HCT116 (cell line): Measurements from ENCODE around the gene NEDD4L. TPM values are rescaled to one million over a fixed set of nuclear protein-coding genes. Genes with fewer than 3 reads are reported as not detected.

Source experiments
- ATAC-seq: fragments of 200-7000 bp; cut with Tn5 transposase; 2 replicates; pipeline ENCODE4 v1.9.1; 2020; ENCODE audit warnings: mild to moderate bottlenecking, moderate library complexity
- BruUV-seq: library from RNA; stranded (reverse); fragments of 400-500 nt; replicated peaks from 2 replicates; lab custom pipeline; 2021; lab: Mats Ljungman, UMichigan
- CTCF ChIA-PET: fragments of 300-600 bp; sonication (Branson Sonifier 250); formaldehyde crosslinking; loops from one replicate; lab custom pipeline; 2021; ENCODE audit warnings: antibody characterized with exemption; lab: Charles Lee
- POLR2A ChIA-PET: fragments of 300-600, 350-600 bp; sonication (Branson Sonifier 250); formaldehyde crosslinking; loops from one replicate; lab custom pipeline; 2021; ENCODE audit warnings: antibody characterized with exemption; lab: Charles Lee
- RAD21 ChIA-PET, 2 experiments: fragments of 300-600 bp; sonication (Branson Sonifier 250); formaldehyde crosslinking; loops; one replicate each; lab custom pipeline; 2023; ENCODE audit warnings: low total read pairs in 2 of 2; ENCODE audit not compliant: uncharacterized antibody in 2 of 2, unreplicated experiment in 2 of 2, low non-redundant PET in 1 of 2; lab: Charles Lee
- DNase-seq: peaks from one replicate; pipeline ENCODE4 v3.0.0-alpha.2; 2010; ENCODE audit warnings: low read depth, low spot score
- H2AFZ ChIP-seq: fragments of 200-600 bp; shearing (Covaris generic), sonication (generic); 2 replicates; pipeline ENCODE4 v1.6.1; 2017; ENCODE audit warnings: low read depth, mixed run types, mixed read lengths, antibody characterized with exemption, low read length; ENCODE audit not compliant: poor library complexity, severe bottlenecking
- H3K27ac ChIP-seq: 2 replicates; pipeline ENCODE4 v1.5.1; 2012; ENCODE audit warnings: low read depth, low read length
- H3K27me3 ChIP-seq: fragments of 200-600 bp; sonication (generic); 2 replicates; pipeline ENCODE4 v1.6.1; 2016; ENCODE audit warnings: mixed run types, low read length, mixed read lengths; ENCODE audit not compliant: insufficient read depth
- H3K36me3 ChIP-seq, 2 experiments: fragments of 200-500 bp in 1 of 2; fragments of 200-600 bp in 1 of 2; sonication (Bioruptor generic) in 1 of 2; sonication (generic) in 1 of 2; 2 replicates each; pipeline versions ENCODE4 v1.5.1 to v1.6.1; 2014 to 2016; ENCODE audit warnings: low read length in 2 of 2, inconsistent platforms in 1 of 2, mixed read lengths in 1 of 2, mixed run types in 1 of 2; ENCODE audit not compliant: insufficient read depth in 2 of 2, control insufficient read depth in 1 of 2
- H3K4me1 ChIP-seq, 2 experiments: fragments of 200-600 bp in 1 of 2; sonication (generic) in 1 of 2; 2 replicates each; pipeline versions ENCODE4 v1.5.1 to v1.6.1; 2012 to 2017; ENCODE audit warnings: low read length in 2 of 2, inconsistent platforms in 1 of 2, mild to moderate bottlenecking in 1 of 2, mixed read lengths in 1 of 2, mixed run types in 1 of 2, moderate library complexity in 1 of 2; ENCODE audit not compliant: insufficient read depth in 2 of 2, control insufficient read depth in 1 of 2
- H3K4me2 ChIP-seq: fragments of 200-600 bp; sonication (generic); 2 replicates; pipeline ENCODE4 v1.6.1; 2017; ENCODE audit warnings: mixed run types, low read length, mixed read lengths
- H3K4me3 ChIP-seq, 2 experiments: fragments of 200-600 bp in 1 of 2; sonication (generic) in 1 of 2; replicated peaks in 1 of 2; 2 replicates each; pipeline ENCODE4 v1.5.1; 2011 to 2016; ENCODE audit warnings: low read length in 2 of 2, control low read depth in 1 of 2, low read depth in 1 of 2, mild to moderate bottlenecking in 1 of 2, mixed read lengths in 1 of 2, mixed run types in 1 of 2
- H3K79me2 ChIP-seq: fragments of 200-600 bp; sonication (generic); 2 replicates; pipeline ENCODE4 v1.6.1; 2017; ENCODE audit warnings: mild to moderate bottlenecking, mixed run types, low read length, moderate library complexity, mixed read lengths; ENCODE audit not compliant: insufficient read depth
- H3K9ac ChIP-seq: fragments of 200-600 bp; sonication (generic); 2 replicates; pipeline ENCODE4 v1.6.1; 2016; ENCODE audit warnings: low read length, mixed read lengths
- H3K9me2 ChIP-seq: fragments of 200-600 bp; sonication (generic), shearing (Covaris generic); 2 replicates; pipeline ENCODE4 v1.6.1; 2017; ENCODE audit warnings: mixed run types, mild to moderate bottlenecking, moderate library complexity; ENCODE audit not compliant: insufficient read depth
- H3K9me3 ChIP-seq, 2 experiments: fragments of 200-500 bp in 1 of 2; fragments of 200-600 bp in 1 of 2; sonication (Bioruptor generic) in 1 of 2; sonication (generic) in 1 of 2; 2 replicates each; pipeline ENCODE4 v1.6.1; 2014 to 2017; ENCODE audit warnings: low read length in 2 of 2, mixed read lengths in 2 of 2, inconsistent platforms in 1 of 2, low read depth in 1 of 2, mild to moderate bottlenecking in 1 of 2, mixed run types in 1 of 2, moderate library complexity in 1 of 2; ENCODE audit not compliant: control insufficient read depth in 1 of 2, insufficient read depth in 1 of 2
- H4K20me1 ChIP-seq: fragments of 200-600 bp; sonication (generic), shearing (Covaris generic); 2 replicates; pipeline ENCODE4 v1.6.1; 2017; ENCODE audit warnings: mixed run types, mild to moderate bottlenecking, moderate library complexity; ENCODE audit not compliant: insufficient read depth
- CBX3 ChIP-seq: IDR thresholded peaks from 2 replicates; pipeline ENCODE4 v1.6.1; 2012; ENCODE audit warnings: low read depth
- CEBPB ChIP-seq: IDR thresholded peaks from 2 replicates; pipeline ENCODE4 v1.6.1; 2012; ENCODE audit warnings: low read depth
- EGR1 ChIP-seq: IDR thresholded peaks from 2 replicates; pipeline ENCODE4 v1.6.1; 2012; ENCODE audit warnings: low read depth
- ELF1 ChIP-seq: IDR thresholded peaks from 2 replicates; pipeline ENCODE4 v1.6.1; 2012; ENCODE audit warnings: low read depth, borderline replicate concordance
- EZH2 ChIP-seq: fragments of 200-600 bp; sonication (generic); IDR thresholded peaks from 2 replicates; pipeline ENCODE4 v1.6.1; 2017; ENCODE audit warnings: antibody characterized with exemption, mixed run types
- FOSL1 ChIP-seq: IDR thresholded peaks from 2 replicates; pipeline ENCODE4 v1.6.1; 2012; ENCODE audit warnings: low read depth
- JUND ChIP-seq: IDR thresholded peaks from 2 replicates; pipeline ENCODE4 v1.6.1; 2012
- POLR2AphosphoS5 ChIP-seq: IDR thresholded peaks from 2 replicates; pipeline ENCODE4 v1.6.1; 2011; ENCODE audit warnings: mild to moderate bottlenecking, low read depth, low read length, moderate library complexity
- RAD21 ChIP-seq: IDR thresholded peaks from 2 replicates; pipeline ENCODE4 v1.6.1; 2012; ENCODE audit warnings: low read depth, mild to moderate bottlenecking
- SIN3A ChIP-seq: IDR thresholded peaks from 2 replicates; pipeline ENCODE4 v1.6.1; 2012; ENCODE audit warnings: low read depth
- YY1 ChIP-seq: IDR thresholded peaks from 2 replicates; pipeline ENCODE4 v1.6.1; 2011; ENCODE audit warnings: low read length, low read depth, moderate library complexity, mild to moderate bottlenecking; ENCODE audit not compliant: insufficient replicate concordance; ENCODE audit errors: extremely low read depth
- ZFX ChIP-seq: fragments of 450-650 bp; IDR thresholded peaks from 2 replicates; pipeline ENCODE4 v1.6.1; 2017
- ZNF274 ChIP-seq: fragments of 200-500 bp; sonication (Bioruptor generic); IDR thresholded peaks from 2 replicates; pipeline ENCODE4 v1.6.1; 2014; ENCODE audit warnings: mild to moderate bottlenecking, low read depth, low read length, inconsistent platforms
- intact Hi-C: fragments of 100-400 bp; cut with micrococcal nuclease; formaldehyde crosslinking; loops from 2 replicates; pipeline ENCODE4 v1.10.0; 2022
- total RNA-seq: library from RNA; stranded (reverse); gene quantifications from one replicate; pipeline ENCODE4 v1.2.1, GENCODE V29; 2021; ENCODE audit not compliant: unreplicated experiment
- TF ChIP-seq, protein P1 (sequence below): IDR thresholded peaks from 2 replicates; pipeline ENCODE4 v1.6.1; 2012
- TF ChIP-seq, protein P2 (sequence below): IDR thresholded peaks from 2 replicates; pipeline ENCODE4 v1.6.1; 2012; ENCODE audit warnings: low read depth

Gene NEDD4L
- total RNA-seq, 1 experiment from 2014 or later, result 41.5 TPM

DNA sequence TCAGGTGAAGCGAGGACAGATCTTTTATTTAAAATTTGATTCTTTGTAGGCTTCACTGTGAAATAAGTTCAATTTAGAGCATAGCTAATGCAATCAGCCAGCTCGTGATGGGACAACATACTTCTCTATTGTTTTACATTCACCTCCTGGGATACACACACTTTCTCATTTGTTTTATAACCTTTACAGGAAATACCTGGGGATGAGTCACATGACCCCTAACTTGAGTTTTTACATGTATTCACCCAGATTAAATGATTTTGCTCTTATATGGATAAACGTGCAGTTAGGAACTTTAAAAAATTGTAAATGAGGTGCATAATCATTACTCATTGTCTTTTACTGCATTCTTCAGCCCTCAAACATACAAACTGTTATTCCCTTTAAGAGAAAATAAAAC, 152.1 kb downstream of the NEDD4L start:
- intact Hi-C loops, result loop anchor here (10.0 kb wide), 1 partner anchor 299 kb away; no protein-coding TSS in a partner anchor
- peak overlapping the region; percentile 90 for H3K4me2 ChIP-seq
- ChIA-PET RAD21 (no interaction called here), POLR2A (interaction anchor here (0.8 kb wide), 1 partner anchor 25 kb away, joined by 3 read pairs; no protein-coding TSS in a partner anchor), CTCF (interaction anchor here (0.7 to 1.6 kb wide), 4 partner anchors 15 to 301 kb away, joined by 3 to 11 read pairs (median 4); no protein-coding TSS in a partner anchor)
- 0 out of 2 replicates have a peak, but pooled peaks have one; percentile 21 for ATAC-seq
- H3K9ac ChIP-seq, result peak overlapping the region; percentile 67
- H3K36me3 ChIP-seq, result no peaks in the 10 kb centered on the region
- no peaks in the 10 kb centered on the region for H4K20me1 ChIP-seq
- no peaks in the 10 kb centered on the region for H3K27me3 ChIP-seq
- peaks cover 11 to 30% of the 10 kb centered on the region in 2 experiments for H3K4me1 ChIP-seq
- peak overlapping the region; percentile 47 to 63 for H3K4me3 ChIP-seq
- BruUV-seq, result no TSS peak
- no peaks in the 10 kb centered on the region for H3K9me3 ChIP-seq
- peak; percentile 45 for TF ChIP-seq JUND
- TF ChIP-seq FOSL1, result peak; percentile 29; the same call in 1 of the 2 replicates
- TF ChIP-seq EGR1, result 0 out of 2 replicates have a peak, but pooled peaks have one; percentile 2
- no peak for TF ChIP-seq CEBPB
- no peak for TF ChIP-seq SIN3A
- TF ChIP-seq RAD21, result no peak
- TF ChIP-seq, protein P1, sequence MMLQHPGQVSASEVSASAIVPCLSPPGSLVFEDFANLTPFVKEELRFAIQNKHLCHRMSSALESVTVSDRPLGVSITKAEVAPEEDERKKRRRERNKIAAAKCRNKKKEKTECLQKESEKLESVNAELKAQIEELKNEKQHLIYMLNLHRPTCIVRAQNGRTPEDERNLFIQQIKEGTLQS, result no peak
- no peaks in the 10 kb centered on the region for H3K9me2 ChIP-seq
- no peaks in the 10 kb centered on the region for H3K79me2 ChIP-seq
- no peak for DNase-seq
- H3K27ac ChIP-seq, result peak overlapping the region; percentile 35; the same call in 1 of the 2 replicates
- H2AFZ ChIP-seq, result no peak overlapping the region

DNA sequence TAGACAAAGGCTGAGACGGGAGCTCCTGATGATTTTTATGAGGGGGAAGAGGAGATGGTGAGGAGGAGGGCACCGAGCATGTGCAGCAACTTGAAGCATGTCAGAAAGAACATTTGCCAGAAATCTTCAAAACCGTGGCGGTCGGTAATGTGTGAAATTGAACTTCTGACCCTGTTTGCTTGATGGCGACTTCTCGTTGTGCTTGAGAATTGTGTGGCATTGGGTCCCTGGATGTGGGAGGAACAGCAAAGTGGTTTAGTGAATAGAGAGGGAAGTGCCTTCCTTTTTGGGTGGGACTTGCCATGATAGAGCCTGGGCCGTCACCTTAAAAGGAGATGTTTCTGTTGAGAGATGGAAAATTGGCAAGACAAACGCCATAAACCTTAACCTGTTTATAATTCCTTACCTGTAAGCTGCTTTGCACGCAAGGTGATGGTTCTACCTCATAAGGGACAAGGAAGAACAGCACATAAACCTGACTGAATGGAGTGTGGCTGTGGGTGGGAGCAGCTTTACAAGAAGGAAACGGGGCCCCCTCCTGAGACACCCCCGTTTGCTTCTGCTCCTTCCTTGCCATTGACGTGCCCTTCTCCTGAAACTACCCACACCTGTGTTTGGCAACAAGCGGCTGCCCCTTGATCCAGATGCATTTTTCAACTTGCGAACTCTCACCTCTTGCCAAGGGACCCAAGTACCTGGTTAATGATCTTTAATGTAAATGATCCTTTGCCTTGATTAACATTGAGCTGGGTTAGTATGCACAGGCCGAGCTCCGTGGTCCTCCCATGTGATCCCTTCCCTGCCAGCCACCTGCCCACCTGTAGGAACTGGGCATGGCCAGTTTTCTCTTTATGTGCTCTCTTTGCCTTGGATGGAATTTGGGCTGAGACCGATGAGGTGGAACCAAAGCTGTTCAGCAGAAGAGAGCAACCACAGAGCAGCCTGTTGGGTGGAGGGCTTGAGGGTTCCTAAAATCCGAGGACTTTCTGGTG, 153.2 kb downstream of the NEDD4L start:
- DNase-seq (no peak), ATAC-seq (no peak)
- TSS peak; percentile 56 for BruUV-seq
- Histone ChIP-seq H3K79me2 (no peaks in the 10 kb centered on the region), H3K9me3 (no peaks in the 10 kb centered on the region), H3K4me2 (peak overlapping the region; percentile 90; the same call in 1 of the 2 replicates), H3K9me2 (no peaks in the 10 kb centered on the region), H4K20me1 (no peaks in the 10 kb centered on the region), H3K36me3 (no peaks in the 10 kb centered on the region), H3K4me1 (peaks cover 9 to 27% of the 10 kb centered on the region in 2 experiments), H2AFZ (no peak overlapping the region), H3K4me3 (no peak overlapping the region), H3K27me3 (no peaks in the 10 kb centered on the region), H3K9ac (no peak overlapping the region), H3K27ac (no peak overlapping the region)
- RAD21 ChIA-PET, result no interaction called here
- POLR2A ChIA-PET, result no interaction called here
- CTCF ChIA-PET, result no interaction called here
- intact Hi-C loops, result loop anchor here (10.0 kb wide), 1 partner anchor 298 kb away; no protein-coding TSS in a partner anchor
- no peak for TF ChIP-seq EGR1
- no peak for TF ChIP-seq RAD21
- no peak for TF ChIP-seq POLR2AphosphoS5
- TF ChIP-seq ELF1, result no peak
- no peak for TF ChIP-seq EZH2
- no peak for TF ChIP-seq YY1
- TF ChIP-seq CEBPB, result no peak
- no peak for TF ChIP-seq ZNF274
- TF ChIP-seq, protein P2, sequence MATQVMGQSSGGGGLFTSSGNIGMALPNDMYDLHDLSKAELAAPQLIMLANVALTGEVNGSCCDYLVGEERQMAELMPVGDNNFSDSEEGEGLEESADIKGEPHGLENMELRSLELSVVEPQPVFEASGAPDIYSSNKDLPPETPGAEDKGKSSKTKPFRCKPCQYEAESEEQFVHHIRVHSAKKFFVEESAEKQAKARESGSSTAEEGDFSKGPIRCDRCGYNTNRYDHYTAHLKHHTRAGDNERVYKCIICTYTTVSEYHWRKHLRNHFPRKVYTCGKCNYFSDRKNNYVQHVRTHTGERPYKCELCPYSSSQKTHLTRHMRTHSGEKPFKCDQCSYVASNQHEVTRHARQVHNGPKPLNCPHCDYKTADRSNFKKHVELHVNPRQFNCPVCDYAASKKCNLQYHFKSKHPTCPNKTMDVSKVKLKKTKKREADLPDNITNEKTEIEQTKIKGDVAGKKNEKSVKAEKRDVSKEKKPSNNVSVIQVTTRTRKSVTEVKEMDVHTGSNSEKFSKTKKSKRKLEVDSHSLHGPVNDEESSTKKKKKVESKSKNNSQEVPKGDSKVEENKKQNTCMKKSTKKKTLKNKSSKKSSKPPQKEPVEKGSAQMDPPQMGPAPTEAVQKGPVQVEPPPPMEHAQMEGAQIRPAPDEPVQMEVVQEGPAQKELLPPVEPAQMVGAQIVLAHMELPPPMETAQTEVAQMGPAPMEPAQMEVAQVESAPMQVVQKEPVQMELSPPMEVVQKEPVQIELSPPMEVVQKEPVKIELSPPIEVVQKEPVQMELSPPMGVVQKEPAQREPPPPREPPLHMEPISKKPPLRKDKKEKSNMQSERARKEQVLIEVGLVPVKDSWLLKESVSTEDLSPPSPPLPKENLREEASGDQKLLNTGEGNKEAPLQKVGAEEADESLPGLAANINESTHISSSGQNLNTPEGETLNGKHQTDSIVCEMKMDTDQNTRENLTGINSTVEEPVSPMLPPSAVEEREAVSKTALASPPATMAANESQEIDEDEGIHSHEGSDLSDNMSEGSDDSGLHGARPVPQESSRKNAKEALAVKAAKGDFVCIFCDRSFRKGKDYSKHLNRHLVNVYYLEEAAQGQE, result no peak
- no peak for TF ChIP-seq ZFX
- no peak for TF ChIP-seq CBX3
